GM19395 (cell line): ENCODE results near the gene HAUS8.
A peak's percentile ranks its signal among the peaks of the same experiment; 100 is the strongest.
"Not testable (repeated sequence)": the region's sequence is repeated elsewhere in the genome, so short reads cannot be mapped to it uniquely, and the experiment has no call there.

ENCODE experiments used
- ATAC-seq: cut with Tn5 transposase; IDR thresholded peaks from one replicate; pipeline ENCODE4 v1.9.1; 2021; ENCODE audit warnings: mild to moderate bottlenecking, moderate library complexity; ENCODE audit not compliant: unreplicated experiment

Gene HAUS8

DNA sequence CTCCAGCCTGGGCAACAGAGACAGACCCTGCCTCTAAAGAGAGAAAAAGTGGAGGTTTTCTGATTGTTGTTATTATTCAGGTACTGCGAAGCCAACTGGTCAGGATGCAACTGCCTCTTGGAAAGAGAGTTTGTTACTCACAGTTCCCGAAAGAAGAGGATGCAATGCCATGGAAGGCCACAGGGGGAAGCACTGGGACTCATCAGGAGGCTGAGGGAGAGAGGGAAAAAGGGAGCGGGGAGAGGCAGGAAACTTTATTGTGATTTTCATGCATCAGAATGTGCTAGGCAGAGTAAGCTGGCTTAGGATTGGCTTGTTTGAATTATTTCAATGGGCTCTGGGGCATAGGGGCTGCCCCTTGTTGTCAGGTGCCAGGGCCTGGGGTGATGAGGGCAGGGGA, 27.9 kb upstream of the HAUS8 start:
- ATAC-seq: no peak

DNA sequence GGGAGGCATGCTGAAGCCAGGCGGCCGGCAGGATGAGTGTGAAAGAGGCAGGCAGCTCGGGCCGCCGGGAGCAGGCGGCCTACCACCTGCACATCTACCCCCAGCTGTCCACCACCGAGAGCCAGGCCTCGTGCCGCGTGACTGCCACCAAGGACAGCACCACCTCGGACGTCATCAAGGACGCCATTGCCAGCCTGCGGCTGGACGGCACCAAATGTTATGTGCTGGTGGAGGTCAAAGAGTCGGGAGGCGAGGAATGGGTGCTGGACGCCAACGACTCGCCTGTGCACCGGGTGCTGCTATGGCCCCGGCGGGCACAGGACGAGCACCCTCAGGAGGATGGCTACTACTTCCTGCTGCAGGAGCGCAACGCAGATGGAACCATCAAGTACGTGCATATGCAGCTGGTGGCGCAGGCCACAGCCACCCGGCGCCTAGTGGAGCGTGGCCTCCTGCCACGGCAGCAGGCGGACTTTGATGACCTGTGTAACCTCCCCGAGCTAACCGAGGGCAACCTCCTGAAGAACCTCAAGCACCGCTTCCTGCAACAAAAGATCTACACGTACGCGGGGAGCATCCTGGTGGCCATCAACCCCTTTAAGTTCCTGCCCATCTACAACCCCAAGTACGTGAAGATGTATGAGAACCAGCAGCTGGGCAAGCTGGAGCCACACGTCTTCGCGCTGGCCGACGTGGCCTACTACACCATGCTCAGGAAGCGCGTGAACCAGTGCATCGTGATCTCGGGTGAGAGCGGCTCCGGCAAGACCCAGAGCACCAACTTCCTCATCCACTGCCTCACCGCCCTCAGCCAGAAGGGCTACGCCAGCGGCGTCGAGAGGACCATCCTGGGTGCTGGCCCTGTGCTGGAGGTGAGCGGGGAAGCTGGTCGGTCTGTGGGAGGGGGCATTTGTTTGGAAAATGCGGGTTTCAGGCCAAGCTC, 26.7 kb upstream of the HAUS8 start:
- no peak for ATAC-seq

- no peak for ATAC-seq
Observed at GRCh38 chr19:17098326-17098725, 23.1 kb upstream of the HAUS8 start.

DNA sequence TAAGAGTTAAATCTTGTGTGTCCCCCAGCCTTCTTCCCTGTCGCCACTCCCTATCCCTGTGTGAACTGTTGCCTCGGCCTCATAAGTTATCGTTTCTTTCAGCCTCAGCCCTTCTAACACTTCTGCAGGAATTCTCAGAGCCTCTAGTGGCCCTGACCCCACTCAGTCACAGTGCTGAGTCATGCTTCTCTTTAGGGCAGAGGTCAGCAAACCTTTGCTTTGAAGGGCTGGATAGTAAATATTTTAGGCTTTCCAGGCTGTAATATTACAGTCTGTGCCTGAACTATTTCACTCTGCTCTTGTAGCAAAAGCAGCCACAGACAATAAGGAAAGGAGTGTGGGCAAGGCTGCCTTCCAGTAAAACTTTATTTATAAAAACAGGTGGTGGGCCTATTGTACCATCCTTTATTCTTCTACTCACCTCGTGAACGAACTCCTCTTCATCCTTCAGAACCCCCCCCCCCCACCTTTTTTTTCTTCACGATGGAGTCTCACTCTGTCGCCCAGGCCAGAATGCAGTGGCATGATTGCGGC, 22.4 kb upstream of the HAUS8 start:
- no peak for ATAC-seq

DNA sequence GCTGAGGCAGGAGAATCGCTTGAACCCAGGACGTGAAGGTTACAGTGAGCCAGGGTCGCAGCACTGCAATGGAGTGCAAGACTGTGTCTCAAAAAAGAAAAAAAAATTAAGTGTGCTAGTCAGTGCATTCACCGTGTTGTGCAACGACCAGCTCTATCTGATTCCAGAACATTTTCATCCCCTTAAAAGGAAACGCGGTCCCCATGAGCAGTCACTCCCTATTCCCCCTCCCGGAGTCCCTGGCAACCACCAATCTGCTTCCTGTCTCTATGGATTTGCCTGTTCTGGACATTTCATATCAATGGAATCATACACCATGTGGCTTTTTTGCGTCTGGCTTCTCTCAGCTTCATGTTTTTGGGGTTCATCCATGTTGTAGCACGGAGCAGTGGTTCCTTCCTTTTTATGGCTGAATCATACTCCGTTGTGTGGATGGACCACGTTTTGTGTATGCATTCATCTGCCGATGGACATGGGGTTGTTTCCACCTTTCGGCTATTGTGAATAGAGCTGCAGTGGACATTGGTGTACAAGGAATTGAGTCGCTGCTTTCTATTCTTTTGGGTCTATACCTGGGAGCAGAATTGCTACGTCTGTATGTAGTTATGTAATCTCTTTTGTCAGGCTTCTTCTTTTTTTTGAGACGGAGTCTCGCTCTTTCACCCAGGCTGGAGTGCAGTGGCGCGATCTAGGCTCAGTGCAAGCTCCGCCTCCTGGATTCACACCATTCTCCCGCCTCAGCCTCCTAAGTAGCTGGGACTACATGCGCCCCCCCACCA, 20.1 kb upstream of the HAUS8 start:
- no peak for ATAC-seq

- ATAC-seq: not testable (repeated sequence)
Observed at GRCh38 chr19:17094694-17095093, 19.4 kb upstream of the HAUS8 start.

- ATAC-seq: no peak
Observed at GRCh38 chr19:17092696-17093095, 17.4 kb upstream of the HAUS8 start.

GRCh38 chr19:17091758-17092333, 16.6 kb upstream of the HAUS8 start:
- ATAC-seq: no peak

GRCh38 chr19:17090583-17090982, 15.3 kb upstream of the HAUS8 start:
- no peak for ATAC-seq

- no peak for ATAC-seq
Observed at GRCh38 chr19:17088552-17088951, 13.3 kb upstream of the HAUS8 start.

DNA sequence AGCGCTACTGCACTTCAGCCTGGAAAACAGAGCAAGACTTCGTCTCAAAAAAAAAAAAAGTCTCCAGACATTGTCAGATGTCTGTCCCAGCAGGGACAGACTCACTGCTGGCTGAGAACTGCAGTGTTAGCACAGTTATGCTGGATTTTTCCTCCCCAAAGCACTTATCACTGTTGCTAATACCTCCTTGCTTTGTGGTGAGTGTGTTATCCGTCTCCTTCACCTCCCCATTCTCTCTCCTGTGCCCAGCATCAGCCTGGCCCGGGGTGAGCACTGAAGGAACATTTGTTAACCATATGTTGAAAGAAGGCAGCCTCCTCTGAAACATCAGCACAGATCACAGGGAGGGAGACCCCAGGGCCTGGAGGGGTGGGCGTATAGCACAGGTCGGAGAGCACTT, 11.6 kb upstream of the HAUS8 start:
- ATAC-seq: no peak

DNA sequence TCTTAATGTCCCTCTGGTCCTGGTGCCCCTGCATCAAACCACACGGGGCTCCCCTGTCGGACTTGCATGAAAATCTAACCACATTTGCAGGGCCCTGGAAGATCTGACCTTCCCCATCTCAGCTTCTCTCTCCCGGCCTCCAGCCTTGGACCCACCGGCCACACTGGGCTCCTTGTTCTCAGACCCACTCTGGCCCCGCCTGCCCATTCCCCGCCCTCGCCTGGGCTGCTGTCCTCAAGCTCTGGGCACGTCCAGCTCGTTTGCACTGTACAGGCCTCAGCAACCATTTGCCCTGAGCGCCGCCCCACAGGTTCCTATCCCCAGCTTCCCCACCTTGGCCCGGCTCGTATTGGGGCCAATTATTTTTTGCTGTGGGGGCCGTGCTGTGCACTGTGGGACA, 10.9 kb upstream of the HAUS8 start:
- ATAC-seq: no peak

DNA sequence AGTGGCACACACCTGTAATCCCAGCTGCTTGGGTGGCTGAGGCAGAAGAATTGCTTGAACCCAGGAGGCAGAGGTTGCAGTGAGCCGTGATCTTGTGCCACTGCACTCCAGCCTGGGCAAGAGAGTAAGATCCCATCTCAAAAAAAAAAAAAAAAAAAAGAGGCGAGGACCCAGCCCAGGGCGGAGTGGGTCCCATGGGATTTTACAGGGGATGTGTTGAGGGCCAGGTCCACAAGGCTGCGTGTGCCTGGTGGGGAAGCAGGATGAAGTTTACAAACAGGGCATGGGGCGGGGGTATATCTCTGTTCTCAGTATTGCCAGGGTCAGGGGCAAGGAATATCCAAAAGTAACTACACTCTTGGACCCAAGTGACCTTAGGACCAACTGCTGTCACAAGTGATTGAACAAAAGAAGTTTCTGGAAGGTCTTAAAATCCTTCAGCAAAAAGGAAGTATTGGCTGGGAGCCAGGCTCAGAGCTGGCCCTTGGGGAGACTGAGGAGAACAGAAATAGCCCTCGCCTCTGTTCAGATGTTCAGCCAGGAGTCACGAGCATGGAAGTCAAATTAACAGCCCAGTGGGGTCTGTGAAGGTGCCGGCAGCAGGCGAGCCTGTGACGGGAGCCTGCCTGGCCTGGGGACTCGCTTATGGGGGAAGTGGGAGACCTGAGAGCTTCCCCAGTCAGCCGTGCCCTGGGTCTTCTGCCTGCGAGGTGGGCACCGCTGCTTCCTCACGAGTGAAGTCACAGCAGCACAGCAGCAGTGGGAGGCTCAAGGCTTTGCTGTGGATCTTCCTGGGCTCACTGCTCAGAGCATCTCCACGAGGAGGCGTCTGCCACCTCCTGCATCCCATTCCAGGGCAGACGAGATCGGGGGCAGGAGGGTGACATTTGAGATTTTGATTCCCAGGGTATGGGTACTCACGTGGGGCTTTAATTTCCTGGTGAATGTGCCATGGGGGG, 6.7 kb upstream of the HAUS8 start:
- ATAC-seq: no peak

DNA sequence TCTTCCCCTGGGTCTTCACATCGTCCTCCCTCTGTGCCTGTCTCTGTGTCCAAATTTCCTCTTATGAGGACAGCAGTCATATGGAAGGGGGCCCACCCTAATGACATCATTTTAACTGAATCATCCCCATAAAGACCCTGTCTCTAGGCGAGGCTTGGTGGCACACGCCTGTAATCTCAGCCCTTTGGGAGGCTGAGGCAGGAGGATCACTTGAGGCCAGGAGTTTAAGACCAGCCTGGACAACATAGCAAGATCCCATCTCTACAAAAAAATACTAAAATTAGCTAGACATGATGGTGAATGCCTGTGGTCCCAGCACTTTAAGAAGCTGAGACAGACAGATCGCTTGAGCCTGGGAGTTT, 5.2 kb upstream of the HAUS8 start:
- no peak for ATAC-seq

GRCh38 chr19:17079710-17080439, 4.6 kb upstream of the HAUS8 start:
- peak; percentile 44 for ATAC-seq

DNA sequence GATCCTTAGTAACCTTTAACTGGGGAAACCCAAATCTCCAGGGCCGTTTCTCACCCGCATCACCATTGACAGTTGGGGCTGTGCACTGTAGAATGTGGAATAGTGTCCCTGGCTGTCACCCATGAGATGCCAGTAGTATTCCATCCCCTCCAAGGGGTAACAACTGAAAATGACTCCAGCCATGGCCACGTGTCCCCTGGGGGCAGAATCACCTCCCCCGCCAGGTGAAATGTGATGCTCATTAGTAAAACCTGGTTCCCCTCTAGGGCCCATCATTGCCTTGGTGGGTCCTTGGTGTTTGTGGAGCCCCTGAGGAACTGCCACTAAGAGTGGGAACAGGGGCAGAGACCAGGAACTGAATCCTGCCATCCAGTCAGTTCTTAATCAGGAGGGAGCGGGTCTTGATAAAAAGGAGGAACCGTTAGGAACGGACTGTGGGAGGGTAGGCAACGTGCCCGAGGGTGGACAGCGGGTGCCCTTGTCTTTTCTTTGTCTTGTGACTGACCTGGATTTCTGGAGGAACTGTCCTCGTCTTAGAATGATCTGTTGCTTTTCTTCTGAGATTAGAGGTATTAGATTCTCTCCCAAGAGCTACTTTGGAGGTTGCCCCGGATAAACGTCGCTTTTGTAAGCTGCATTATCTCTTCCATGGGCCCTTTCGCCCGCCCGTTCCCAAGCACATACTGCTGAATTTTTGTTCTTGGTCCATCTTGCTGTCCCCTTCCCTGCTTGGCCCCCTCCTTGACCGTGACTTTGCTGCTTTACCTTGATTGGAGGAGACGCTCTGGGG, 3.9 kb upstream of the HAUS8 start:
- no peak for ATAC-seq

DNA sequence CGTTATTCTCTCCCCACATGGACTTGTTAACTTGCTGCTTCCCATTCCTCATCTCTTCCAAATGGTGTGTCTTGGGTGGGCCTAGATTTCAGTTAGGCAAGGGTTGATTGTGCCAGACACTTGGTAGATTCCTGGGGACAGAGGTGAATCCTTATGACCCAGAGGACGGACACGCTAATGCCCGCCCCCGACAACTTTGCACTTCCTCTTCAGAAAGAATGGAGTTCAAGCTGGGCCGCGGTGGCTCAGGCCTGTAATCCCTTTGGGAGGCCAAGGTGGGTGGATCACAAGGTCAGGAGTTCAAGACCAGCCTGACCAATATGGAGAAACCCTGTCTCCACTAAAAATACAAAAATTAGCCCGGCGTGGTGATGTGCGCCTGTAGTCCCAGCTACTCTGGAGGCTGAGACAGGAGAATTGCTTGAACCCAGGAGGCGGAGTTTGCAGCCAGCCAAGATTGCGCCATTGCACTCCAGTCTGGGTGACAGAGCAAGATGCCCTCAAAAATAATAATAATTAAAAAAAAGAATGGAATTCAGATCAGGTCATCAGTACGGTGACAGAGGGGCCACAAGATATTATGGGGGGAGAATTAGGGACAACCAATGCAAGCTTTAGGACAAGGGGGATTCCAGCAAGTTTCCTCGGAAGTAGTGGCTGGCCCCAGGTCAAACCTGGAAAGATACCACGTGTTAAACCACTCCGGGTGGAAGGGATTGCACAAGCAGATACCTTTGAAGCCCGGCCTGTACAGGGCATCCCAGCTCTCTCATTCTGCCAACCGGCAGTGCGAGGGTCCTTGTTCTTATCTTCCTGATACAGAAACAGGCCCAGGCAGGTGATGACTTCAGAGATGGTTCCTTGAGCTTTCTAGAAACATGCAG, 3.0 kb upstream of the HAUS8 start:
- no peak for ATAC-seq

- ATAC-seq: no peak
Observed at GRCh38 chr19:17077447-17078028, 2.3 kb upstream of the HAUS8 start.
